ENCODE measurements around the gene MYO18B. TPM values are rescaled to one million over a fixed set of nuclear protein-coding genes. Genes with fewer than 3 reads are reported as not detected.

MYO18B gene
- total RNA-seq, 2 experiments from 2014 or later = 3.4 to 3.7 TPM

GRCh38 chr22:25996669-25997068, 254.7 kb downstream of the MYO18B start:
- Mint-ChIP-seq H3K27me3 (peaks cover 3% of the 10 kb centered on the region), H3K36me3 (no peaks in the 10 kb centered on the region), H3K4me1 (no peaks in the 10 kb centered on the region), H3K27ac (no peak overlapping the region), H3K4me3 (no peak overlapping the region), H3K9me3 (no peaks in the 10 kb centered on the region)
- ATAC-seq (ENCODE audit: low read depth) (no peak), DNase-seq (no peak)
- POLR2A ChIA-PET = no interaction called here

- no peak overlapping the region for H3K4me3 Mint-ChIP-seq
- no peak overlapping the region for H3K27ac Mint-ChIP-seq
- no peaks in the 10 kb centered on the region for H3K36me3 Mint-ChIP-seq
- ATAC-seq (ENCODE audit: low read depth) (no peak), DNase-seq (no peak)
- peaks cover 3% of the 10 kb centered on the region for H3K27me3 Mint-ChIP-seq
- no peaks in the 10 kb centered on the region for H3K4me1 Mint-ChIP-seq
- POLR2A ChIA-PET = no interaction called here
- peaks cover 3% of the 10 kb centered on the region for H3K9me3 Mint-ChIP-seq
These were observed 256.1 kb downstream of the MYO18B start for GRCh38 chr22:25997886-25998775.

- no peak for DNase-seq
- Mint-ChIP-seq H3K36me3 (no peaks in the 10 kb centered on the region), H3K27me3 (no peaks in the 10 kb centered on the region), H3K27ac (no peak overlapping the region), H3K4me1 (no peaks in the 10 kb centered on the region), H3K9me3 (peaks cover 3% of the 10 kb centered on the region), H3K4me3 (no peak overlapping the region)
- POLR2A ChIA-PET = no interaction called here
- no peak for ATAC-seq (ENCODE audit: low read depth)
These were observed 260.5 kb downstream of the MYO18B start for GRCh38 chr22:26002456-26002855.

GRCh38 chr22:26004477-26004876, 262.5 kb downstream of the MYO18B start:
- Mint-ChIP-seq H3K4me3 (no peak overlapping the region), H3K4me1 (no peaks in the 10 kb centered on the region), H3K27ac (no peak overlapping the region), H3K9me3 (peaks cover 3% of the 10 kb centered on the region), H3K27me3 (peaks cover 11% of the 10 kb centered on the region), H3K36me3 (no peaks in the 10 kb centered on the region)
- DNase-seq = no peak
- POLR2A ChIA-PET = no interaction called here
- ATAC-seq (ENCODE audit: low read depth) = no peak

GRCh38 chr22:26008587-26008986, 266.6 kb downstream of the MYO18B start:
- Mint-ChIP-seq H3K27me3 (peaks cover 11% of the 10 kb centered on the region), H3K9me3 (no peaks in the 10 kb centered on the region), H3K4me3 (no peak overlapping the region), H3K27ac (no peak overlapping the region), H3K36me3 (no peaks in the 10 kb centered on the region), H3K4me1 (no peaks in the 10 kb centered on the region)
- ATAC-seq (ENCODE audit: low read depth) = no peak
- no peak for DNase-seq
- POLR2A ChIA-PET = no interaction called here

- Mint-ChIP-seq H3K36me3 (no peaks in the 10 kb centered on the region), H3K4me3 (no peak overlapping the region), H3K4me1 (no peaks in the 10 kb centered on the region), H3K27ac (no peak overlapping the region), H3K9me3 (no peaks in the 10 kb centered on the region), H3K27me3 (peaks cover 4% of the 10 kb centered on the region)
- no peak for DNase-seq
- no peak for ATAC-seq (ENCODE audit: low read depth)
- POLR2A ChIA-PET = interaction anchor here (0.6 kb wide), 1 partner anchor 1281 kb away, joined by 6 read pairs; no protein-coding TSS in a partner anchor
These were observed 274.9 kb downstream of the MYO18B start for GRCh38 chr22:26016916-26017315.

GRCh38 chr22:26017932-26018331, 275.9 kb downstream of the MYO18B start:
- Mint-ChIP-seq H3K27ac (no peak overlapping the region), H3K36me3 (no peaks in the 10 kb centered on the region), H3K27me3 (peaks cover 4% of the 10 kb centered on the region), H3K9me3 (peaks cover 2% of the 10 kb centered on the region), H3K4me1 (no peaks in the 10 kb centered on the region), H3K4me3 (no peak overlapping the region)
- DNase-seq (no peak), ATAC-seq (ENCODE audit: low read depth) (no peak)
- POLR2A ChIA-PET = interaction anchor here (0.6 kb wide), 1 partner anchor 1282 kb away, joined by 6 read pairs; no protein-coding TSS in a partner anchor

GRCh38 chr22:26019596-26019995, 277.6 kb downstream of the MYO18B start:
- peaks cover 2% of the 10 kb centered on the region for H3K9me3 Mint-ChIP-seq
- ATAC-seq (ENCODE audit: low read depth) (no peak), DNase-seq (no peak)
- H3K36me3 Mint-ChIP-seq = no peaks in the 10 kb centered on the region
- no peaks in the 10 kb centered on the region for H3K4me1 Mint-ChIP-seq
- H3K27ac Mint-ChIP-seq = no peak overlapping the region
- POLR2A ChIA-PET = no interaction called here
- peaks cover 4% of the 10 kb centered on the region for H3K27me3 Mint-ChIP-seq
- no peak overlapping the region for H3K4me3 Mint-ChIP-seq

- H3K27me3 Mint-ChIP-seq = peaks cover 3% of the 10 kb centered on the region
- H3K36me3 Mint-ChIP-seq = no peaks in the 10 kb centered on the region
- POLR2A ChIA-PET = no interaction called here
- peaks cover 2% of the 10 kb centered on the region for H3K9me3 Mint-ChIP-seq
- ATAC-seq (ENCODE audit: low read depth) = no peak
- no peak for DNase-seq
- H3K27ac Mint-ChIP-seq = no peak overlapping the region
- no peak overlapping the region for H3K4me3 Mint-ChIP-seq
- no peaks in the 10 kb centered on the region for H3K4me1 Mint-ChIP-seq
These were observed 279.5 kb downstream of the MYO18B start for GRCh38 chr22:26021516-26021915.

GRCh38 chr22:26023104-26023775, 281.3 kb downstream of the MYO18B start:
- Mint-ChIP-seq H3K27ac (no peak overlapping the region), H3K9me3 (peaks cover 2% of the 10 kb centered on the region), H3K4me3 (no peak overlapping the region), H3K4me1 (no peaks in the 10 kb centered on the region), H3K27me3 (no peaks in the 10 kb centered on the region), H3K36me3 (no peaks in the 10 kb centered on the region)
- DNase-seq (no peak), ATAC-seq (ENCODE audit: low read depth) (no peak)
- POLR2A ChIA-PET = no interaction called here

GRCh38 chr22:26025626-26026025, 283.6 kb downstream of the MYO18B start:
- POLR2A ChIA-PET = no interaction called here
- H3K36me3 Mint-ChIP-seq = no peaks in the 10 kb centered on the region
- H3K4me1 Mint-ChIP-seq = no peaks in the 10 kb centered on the region
- no peak for DNase-seq
- H3K27me3 Mint-ChIP-seq = peaks cover 2% of the 10 kb centered on the region
- no peak for ATAC-seq (ENCODE audit: low read depth)
- peaks cover 2% of the 10 kb centered on the region for H3K9me3 Mint-ChIP-seq
- no peak overlapping the region for H3K27ac Mint-ChIP-seq
- H3K4me3 Mint-ChIP-seq = no peak overlapping the region

GRCh38 chr22:26027341-26027740, 285.4 kb downstream of the MYO18B start:
- H3K27me3 Mint-ChIP-seq = peaks cover 2% of the 10 kb centered on the region
- no peak overlapping the region for H3K27ac Mint-ChIP-seq
- POLR2A ChIA-PET = no interaction called here
- H3K4me3 Mint-ChIP-seq = no peak overlapping the region
- DNase-seq (no peak), ATAC-seq (ENCODE audit: low read depth) (no peak)
- H3K4me1 Mint-ChIP-seq = no peaks in the 10 kb centered on the region
- no peaks in the 10 kb centered on the region for H3K9me3 Mint-ChIP-seq
- no peaks in the 10 kb centered on the region for H3K36me3 Mint-ChIP-seq

GRCh38 chr22:26031641-26032040, 289.7 kb downstream of the MYO18B start:
- no peaks in the 10 kb centered on the region for H3K4me1 Mint-ChIP-seq
- ATAC-seq (ENCODE audit: low read depth) (no peak), DNase-seq (no peak)
- H3K36me3 Mint-ChIP-seq = no peaks in the 10 kb centered on the region
- no peak overlapping the region for H3K4me3 Mint-ChIP-seq
- peaks cover 7% of the 10 kb centered on the region for H3K9me3 Mint-ChIP-seq
- H3K27ac Mint-ChIP-seq = no peak overlapping the region
- peaks cover 2% of the 10 kb centered on the region for H3K27me3 Mint-ChIP-seq
- POLR2A ChIA-PET = no interaction called here

GRCh38 chr22:26033071-26033470, 291.1 kb downstream of the MYO18B start:
- peaks cover 7% of the 10 kb centered on the region for H3K9me3 Mint-ChIP-seq
- no peaks in the 10 kb centered on the region for H3K36me3 Mint-ChIP-seq
- DNase-seq = no peak
- no peak overlapping the region for H3K4me3 Mint-ChIP-seq
- POLR2A ChIA-PET = no interaction called here
- no peaks in the 10 kb centered on the region for H3K4me1 Mint-ChIP-seq
- no peak overlapping the region for H3K27ac Mint-ChIP-seq
- ATAC-seq (ENCODE audit: low read depth) = no peak
- H3K27me3 Mint-ChIP-seq = peaks cover 2% of the 10 kb centered on the region

All from activated naive CD8-positive, alpha-beta T cell treated with anti-CD3 and anti-CD28 coated beads, Interleukin-2, amount 10 ng/mL, durations not matched to agents 7 days and 5 days (primary cell).